GM23338 (cell line): Measurements from ENCODE around the gene ZDHHC16. TPM values are rescaled to one million over a fixed set of nuclear protein-coding genes. Genes with fewer than 3 reads are reported as not detected.

Experiments used
- ATAC-seq: fragments of 200-7000 bp; cut with Tn5 transposase; 3 replicates; pipeline ENCODE4 v1.9.1; 2020
- DNase-seq: peaks from one replicate; pipeline ENCODE4 v3.0.0-alpha.2; 2015; ENCODE audit warnings: low spot score
- H2AFZ ChIP-seq: fragments of 200-600 bp; sonication (generic); 2 replicates; pipeline ENCODE4 v1.8.0; 2016; ENCODE audit warnings: antibody characterized with exemption, mild to moderate bottlenecking, moderate library complexity
- H3F3A ChIP-seq: fragments of 200-600 bp; sonication (generic); replicated peaks from 2 replicates; pipeline ENCODE4 v1.8.0; 2017; ENCODE audit warnings: antibody characterized with exemption, mixed run types, low read depth
- H3K27ac ChIP-seq: fragments of 200-600 bp; sonication (generic); 2 replicates; pipeline ENCODE4 v1.6.1; 2016; ENCODE audit warnings: low read depth
- H3K27me3 ChIP-seq: fragments of 200-600 bp; sonication (generic); 2 replicates; pipeline ENCODE4 v1.8.0; 2016; ENCODE audit warnings: mild to moderate bottlenecking, mixed run types, moderate library complexity; ENCODE audit not compliant: insufficient read depth
- H3K36me3 ChIP-seq: fragments of 200-600 bp; sonication (generic); 2 replicates; pipeline ENCODE4 v1.8.0; 2016; ENCODE audit warnings: mild to moderate bottlenecking; ENCODE audit not compliant: insufficient read depth
- H3K4me1 ChIP-seq: fragments of 200-600 bp; sonication (generic); 2 replicates; pipeline ENCODE4 v1.8.0; 2016; ENCODE audit warnings: mild to moderate bottlenecking, moderate library complexity; ENCODE audit not compliant: insufficient read depth
- H3K4me2 ChIP-seq: fragments of 200-600 bp; sonication (generic); 2 replicates; pipeline ENCODE4 v1.7.1; 2017; ENCODE audit warnings: mixed run types
- H3K4me3 ChIP-seq: fragments of 200-600 bp; sonication (generic); 2 replicates; pipeline ENCODE4 v1.6.1; 2016; ENCODE audit warnings: mixed run types
- H3K79me2 ChIP-seq: fragments of 200-600 bp; sonication (generic); replicated peaks from 2 replicates; pipeline ENCODE4 v1.8.0; 2017; ENCODE audit warnings: mild to moderate bottlenecking; ENCODE audit not compliant: insufficient read depth
- H3K9me2 ChIP-seq: fragments of 200-600 bp; sonication (generic); 2 replicates; pipeline ENCODE4 v1.8.0; 2017; ENCODE audit not compliant: insufficient read depth
- H4K20me1 ChIP-seq: fragments of 200-600 bp; sonication (generic); replicated peaks from 2 replicates; pipeline ENCODE4 v1.8.0; 2017; ENCODE audit warnings: mild to moderate bottlenecking; ENCODE audit not compliant: insufficient read depth
- H3K27ac Mint-ChIP-seq: 2 replicates; pipeline ENCODE4 v1.8.0; 2020; ENCODE audit warnings: inconsistent platforms, mild to moderate bottlenecking, moderate library complexity, mixed read lengths
- H3K27me3 Mint-ChIP-seq: 3 replicates; pipeline ENCODE4 v1.8.0; 2022; ENCODE audit warnings: low read depth, mild to moderate bottlenecking, moderate library complexity, mixed read lengths, inconsistent platforms; ENCODE audit not compliant: insufficient read depth, poor library complexity
- H3K36me3 Mint-ChIP-seq: 3 replicates; pipeline ENCODE4 v1.8.0; 2021; ENCODE audit warnings: low read depth, mild to moderate bottlenecking, inconsistent platforms, moderate library complexity, mixed read lengths
- H3K4me1 Mint-ChIP-seq: 3 replicates; pipeline ENCODE4 v1.8.0; 2020; ENCODE audit warnings: mild to moderate bottlenecking, inconsistent platforms, mixed read lengths
- H3K4me3 Mint-ChIP-seq: 3 replicates; pipeline ENCODE4 v1.8.0; 2021; ENCODE audit warnings: moderate library complexity, mild to moderate bottlenecking, inconsistent platforms, mixed read lengths
- H3K9me3 Mint-ChIP-seq: 3 replicates; pipeline ENCODE4 v1.8.0; 2020; ENCODE audit warnings: moderate library complexity, mild to moderate bottlenecking, inconsistent platforms, mixed read lengths
- CREB1 ChIP-seq: fragments of 250-450 bp; sonication (Bioruptor Pico); IDR thresholded peaks from 2 replicates; pipeline ENCODE4 v1.5.0; 2020; ENCODE audit warnings: low read depth, mild to moderate bottlenecking, moderate library complexity
- CTCF ChIP-seq, 2 experiments: fragments of 200-600 bp in 1 of 2; sonication (generic) in 1 of 2; conservative IDR thresholded peaks; 2 replicates each; pipeline versions ENCODE4 v1.5.1 to v1.6.1; 2016 to 2017; ENCODE audit warnings: antibody characterized with exemption in 2 of 2, low read depth in 2 of 2, mild to moderate bottlenecking in 2 of 2, moderate library complexity in 1 of 2
- ETS1 ChIP-seq: IDR thresholded peaks from 2 replicates; pipeline ENCODE4 v1.6.1; 2016; ENCODE audit warnings: antibody characterized with exemption
- EZH2 ChIP-seq: fragments of 200-600 bp; sonication (generic); IDR thresholded peaks from one replicate; pipeline ENCODE4 v1.8.0; 2017; ENCODE audit warnings: antibody characterized with exemption, mild to moderate bottlenecking, low read depth; ENCODE audit not compliant: unreplicated experiment
- EZH2phosphoT487 ChIP-seq: fragments of 200-600 bp; sonication (generic); IDR thresholded peaks from one replicate; pipeline ENCODE4 v1.8.1; 2018; ENCODE audit warnings: antibody characterized with exemption; ENCODE audit not compliant: unreplicated experiment
- JUNB ChIP-seq: IDR thresholded peaks from one replicate; pipeline ENCODE4 v1.6.1; 2016; ENCODE audit warnings: antibody characterized with exemption; ENCODE audit not compliant: unreplicated experiment
- NANOG ChIP-seq: IDR thresholded peaks from 2 replicates; pipeline ENCODE4 v1.6.1; 2016; ENCODE audit warnings: antibody characterized with exemption, borderline replicate concordance
- POLR2AphosphoS5 ChIP-seq: IDR thresholded peaks from 2 replicates; pipeline ENCODE4 v1.6.1; 2016; ENCODE audit warnings: antibody characterized with exemption, low read depth
- REST ChIP-seq: IDR thresholded peaks from one replicate; pipeline ENCODE4 v1.6.1; 2018; ENCODE audit warnings: antibody characterized with exemption; ENCODE audit not compliant: unreplicated experiment
- STAT1 ChIP-seq: IDR thresholded peaks from one replicate; pipeline ENCODE4 v1.6.1; 2016; ENCODE audit warnings: antibody characterized with exemption; ENCODE audit not compliant: unreplicated experiment
- ZNF114 ChIP-seq: fragments of 250-450 bp; sonication (Bioruptor Pico); IDR thresholded peaks from 2 replicates; pipeline ENCODE4 v1.5.0; 2020; ENCODE audit warnings: mild to moderate bottlenecking, moderate library complexity
- ZNF331 ChIP-seq: fragments of 250-450 bp; sonication (Bioruptor Pico); IDR thresholded peaks from 2 replicates; pipeline ENCODE4 v1.5.0; 2020; ENCODE audit warnings: low read depth, mild to moderate bottlenecking, moderate library complexity
- ZNF462 ChIP-seq: fragments of 250-450 bp; sonication (Bioruptor Pico); IDR thresholded peaks from 2 replicates; pipeline ENCODE4 v1.5.0; 2020; ENCODE audit warnings: mild to moderate bottlenecking, moderate library complexity
- polyA plus RNA-seq: library from polyadenylated mRNA; unstranded; fragments of >200 nt; fragmentation: Nextera tagmentation; extraction: Ambion mirVana; gene quantifications from 2 replicates; pipeline ENCODE4 v1.2.1, GENCODE V29; 2016
- total RNA-seq: library from RNA; depleted of rRNA; stranded (reverse); fragments of >200 nt; shearing (Covaris generic); gene quantifications from 2 replicates; pipeline ENCODE4 v1.2.3, GENCODE V29; 2014

ZDHHC16 gene
- total and polyA plus RNA-seq, 2 experiments from 2014 or later = 35.1 to 58.2 TPM

- Histone ChIP-seq H3K9me2 (no peaks in the 10 kb centered on the region), H3K4me3 (no peak overlapping the region), H3K79me2 (peaks cover 11% of the 10 kb centered on the region; the same call in 1 of the 2 replicates), H4K20me1 (peaks cover 17% of the 10 kb centered on the region), H3K27ac (peak overlapping the region; percentile 50; the same call in 1 of the 2 replicates), H2AFZ (no peak overlapping the region), H3K27me3 (no peaks in the 10 kb centered on the region), H3K4me1 (no peaks in the 10 kb centered on the region), H3K4me2 (no peak overlapping the region), H3K36me3 (peaks cover 43% of the 10 kb centered on the region), H3F3A (peaks cover 17% of the 10 kb centered on the region; the same call in 1 of the 2 replicates)
- H3K4me3 Mint-ChIP-seq = no peak overlapping the region
- ATAC-seq = no peak
- H3K27ac Mint-ChIP-seq = no peak overlapping the region
- peaks cover 86% of the 10 kb centered on the region for H3K36me3 Mint-ChIP-seq
- TF ChIP-seq ZNF114 (CRISPR knock-in tag) = no peak
- no peak for TF ChIP-seq CTCF (conservative IDR thresholded peaks at IDR 0.05; ENCODE audit: low read depth in 2 of 2)
- no peak for TF ChIP-seq EZH2
- no peak for TF ChIP-seq REST
- no peak for TF ChIP-seq ZNF462 (CRISPR knock-in tag)
- no peak for TF ChIP-seq EZH2phosphoT487
- TF ChIP-seq ETS1 = no peak
- TF ChIP-seq STAT1 = no peak
- no peak for TF ChIP-seq ZNF331
- no peak for TF ChIP-seq POLR2AphosphoS5
- no peak for TF ChIP-seq CREB1 (CRISPR knock-in tag)
- TF ChIP-seq NANOG = no peak
- TF ChIP-seq JUNB = no peak
- no peak for DNase-seq
- peaks cover 19% of the 10 kb centered on the region for H3K27me3 Mint-ChIP-seq
- H3K9me3 Mint-ChIP-seq = no peaks in the 10 kb centered on the region
- H3K4me1 Mint-ChIP-seq = no peaks in the 10 kb centered on the region
Observed at GRCh38 chr10:97456034-97456685, 10.2 kb downstream of the ZDHHC16 start.
